PC-3 (cell line): ENCODE results near the gene ASB7. TPM values are rescaled to one million over a fixed set of nuclear protein-coding genes. Genes with fewer than 3 reads are reported as not detected.

Source experiments
- ATAC-seq: fragments of 200-7000 bp; cut with Tn5 transposase; 2 replicates; pipeline ENCODE4 v1.9.1; 2020; ENCODE audit warnings: mild to moderate bottlenecking, moderate library complexity
- BruUV-seq: library from RNA; stranded (reverse); fragments of 400-500 nt; replicated peaks from 2 replicates; lab custom pipeline; 2021; lab: Mats Ljungman, UMichigan
- CTCF ChIA-PET: fragments of 300-600 bp; sonication (Branson Sonifier 250); formaldehyde crosslinking; loops from one replicate; lab custom pipeline; 2022; ENCODE audit warnings: antibody characterized with exemption; lab: Charles Lee
- POLR2A ChIA-PET: fragments of 300-600 bp; sonication (Branson Sonifier 250); formaldehyde crosslinking; loops from one replicate; lab custom pipeline; 2022; ENCODE audit warnings: antibody characterized with exemption; ENCODE audit not compliant: unreplicated experiment; lab: Charles Lee
- DNase-seq: peaks from one replicate; pipeline ENCODE4 v3.0.0-alpha.2; 2015
- H2AFZ ChIP-seq: fragments of 300-600 bp; sonication (generic); 2 replicates; pipeline ENCODE4 v1.6.0; 2016; ENCODE audit warnings: antibody characterized with exemption, low read length
- H3F3A ChIP-seq: fragments of 300-600 bp; sonication (generic); one replicate; pipeline ENCODE4 v1.6.0; 2017; ENCODE audit warnings: antibody characterized with exemption, low read length, control low read depth, mild to moderate bottlenecking; ENCODE audit not compliant: unreplicated experiment
- H3K27ac ChIP-seq: fragments of 300-600 bp; sonication (generic); 2 replicates; pipeline ENCODE4 v1.5.1; 2016; ENCODE audit warnings: mild to moderate bottlenecking, low read length
- H3K27me3 ChIP-seq: fragments of 300-600 bp; sonication (generic); 2 replicates; pipeline ENCODE4 v1.6.1; 2016; ENCODE audit warnings: low read length, mixed read lengths
- H3K36me3 ChIP-seq: fragments of 300-600 bp; sonication (generic); 2 replicates; pipeline ENCODE4 v1.6.1; 2016; ENCODE audit warnings: low read depth, mixed run types, low read length, mixed read lengths
- H3K4me1 ChIP-seq: fragments of 300-600 bp; sonication (generic); 2 replicates; pipeline ENCODE4 v1.5.1; 2016; ENCODE audit warnings: low read length; ENCODE audit not compliant: insufficient read depth
- H3K4me2 ChIP-seq: fragments of 300-600 bp; sonication (generic); 2 replicates; pipeline ENCODE4 v1.6.0; 2016; ENCODE audit warnings: low read length
- H3K4me3 ChIP-seq: fragments of 300-600 bp; sonication (generic); 2 replicates; pipeline ENCODE4 v1.5.1; 2016; ENCODE audit warnings: mild to moderate bottlenecking, low read length, mixed read lengths
- H3K79me2 ChIP-seq: fragments of 300-600 bp; sonication (generic); 2 replicates; pipeline ENCODE4 v1.6.1; 2017; ENCODE audit warnings: low read length, mixed read lengths
- H3K9ac ChIP-seq: fragments of 300-600 bp; sonication (generic); 2 replicates; pipeline ENCODE4 v1.6.0; 2016; ENCODE audit warnings: mild to moderate bottlenecking, low read length
- H3K9me2 ChIP-seq: fragments of 300-600 bp; sonication (generic); replicated peaks from 2 replicates; pipeline ENCODE4 v1.6.1; 2016; ENCODE audit warnings: mixed run types, low read length, mixed read lengths
- H3K9me3 ChIP-seq: fragments of 300-600 bp; sonication (generic); 2 replicates; pipeline ENCODE4 v1.6.1; 2016; ENCODE audit warnings: low read length, mixed read lengths
- H4K20me1 ChIP-seq: fragments of 300-600 bp; sonication (generic); 2 replicates; pipeline ENCODE4 v1.6.1; 2016; ENCODE audit warnings: low read length, mixed read lengths
- EZH2 ChIP-seq: fragments of 300-600 bp; sonication (generic); IDR thresholded peaks from one replicate; pipeline ENCODE4 v1.6.1; 2017; ENCODE audit warnings: antibody characterized with exemption, mild to moderate bottlenecking, low read length; ENCODE audit not compliant: unreplicated experiment
- EZH2phosphoT487 ChIP-seq: fragments of 300-600 bp; sonication (generic); IDR thresholded peaks from 2 replicates; pipeline ENCODE4 v1.6.1; 2018; ENCODE audit warnings: mild to moderate bottlenecking, antibody characterized with exemption, low read length, borderline replicate concordance
- intact Hi-C: fragments of 100-400 bp; cut with micrococcal nuclease; formaldehyde crosslinking; loops from 2 replicates; pipeline ENCODE4 v1.9.0; 2023
- total RNA-seq: library from RNA; depleted of rRNA; stranded (reverse); fragments of >200 nt; gene quantifications from 2 replicates; pipeline ENCODE4 v1.2.3, GENCODE V29; 2014
- TF ChIP-seq, protein P1 (sequence below): fragments of 300-600 bp; sonication (generic); conservative IDR thresholded peaks from 2 replicates; pipeline ENCODE4 v1.5.1; 2017; ENCODE audit warnings: antibody characterized with exemption, low read depth, mild to moderate bottlenecking, low read length

ASB7 gene
- total RNA-seq, 1 experiment from 2014 or later = 7.8 TPM

DNA sequence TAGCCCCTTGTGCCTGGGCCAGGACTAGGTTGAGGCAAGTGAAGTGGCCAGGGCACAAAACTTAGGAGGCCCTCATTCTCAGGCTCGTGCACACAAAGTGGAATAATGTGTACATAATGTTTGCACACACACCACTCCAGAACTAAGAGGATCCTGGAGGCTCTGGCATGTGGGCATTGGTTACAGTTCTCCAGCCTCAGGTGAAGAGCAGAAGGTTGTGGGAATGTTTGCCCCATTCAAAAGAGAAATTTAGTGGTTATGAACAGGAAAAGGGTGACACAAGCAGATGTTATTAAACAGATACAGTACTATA is 31.3 kb downstream of the ASB7 start:
- POLR2A ChIA-PET = no interaction called here
- Histone ChIP-seq H3K27ac (peak overlapping the region; percentile 19), H3F3A (peaks cover 3% of the 10 kb centered on the region), H4K20me1 (no peaks in the 10 kb centered on the region), H3K79me2 (peaks cover 95% of the 10 kb centered on the region), H3K4me3 (no peak overlapping the region), H3K36me3 (peaks cover 12% of the 10 kb centered on the region; the same call in 1 of the 2 replicates), H3K9me2 (no peaks in the 10 kb centered on the region), H3K9me3 (no peaks in the 10 kb centered on the region), H3K27me3 (no peaks in the 10 kb centered on the region), H3K4me2 (no peak overlapping the region), H2AFZ (no peak overlapping the region), H3K9ac (no peak overlapping the region), H3K4me1 (peaks cover 34% of the 10 kb centered on the region)
- BruUV-seq = no TSS peak
- TF ChIP-seq EZH2 (no peak), EZH2phosphoT487 (no peak)
- TF ChIP-seq, protein P1, sequence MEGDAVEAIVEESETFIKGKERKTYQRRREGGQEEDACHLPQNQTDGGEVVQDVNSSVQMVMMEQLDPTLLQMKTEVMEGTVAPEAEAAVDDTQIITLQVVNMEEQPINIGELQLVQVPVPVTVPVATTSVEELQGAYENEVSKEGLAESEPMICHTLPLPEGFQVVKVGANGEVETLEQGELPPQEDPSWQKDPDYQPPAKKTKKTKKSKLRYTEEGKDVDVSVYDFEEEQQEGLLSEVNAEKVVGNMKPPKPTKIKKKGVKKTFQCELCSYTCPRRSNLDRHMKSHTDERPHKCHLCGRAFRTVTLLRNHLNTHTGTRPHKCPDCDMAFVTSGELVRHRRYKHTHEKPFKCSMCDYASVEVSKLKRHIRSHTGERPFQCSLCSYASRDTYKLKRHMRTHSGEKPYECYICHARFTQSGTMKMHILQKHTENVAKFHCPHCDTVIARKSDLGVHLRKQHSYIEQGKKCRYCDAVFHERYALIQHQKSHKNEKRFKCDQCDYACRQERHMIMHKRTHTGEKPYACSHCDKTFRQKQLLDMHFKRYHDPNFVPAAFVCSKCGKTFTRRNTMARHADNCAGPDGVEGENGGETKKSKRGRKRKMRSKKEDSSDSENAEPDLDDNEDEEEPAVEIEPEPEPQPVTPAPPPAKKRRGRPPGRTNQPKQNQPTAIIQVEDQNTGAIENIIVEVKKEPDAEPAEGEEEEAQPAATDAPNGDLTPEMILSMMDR = no peak
- intact Hi-C loops = no loop called here
- CTCF ChIA-PET = no interaction called here
- ATAC-seq (no peak), DNase-seq (no peak)

DNA sequence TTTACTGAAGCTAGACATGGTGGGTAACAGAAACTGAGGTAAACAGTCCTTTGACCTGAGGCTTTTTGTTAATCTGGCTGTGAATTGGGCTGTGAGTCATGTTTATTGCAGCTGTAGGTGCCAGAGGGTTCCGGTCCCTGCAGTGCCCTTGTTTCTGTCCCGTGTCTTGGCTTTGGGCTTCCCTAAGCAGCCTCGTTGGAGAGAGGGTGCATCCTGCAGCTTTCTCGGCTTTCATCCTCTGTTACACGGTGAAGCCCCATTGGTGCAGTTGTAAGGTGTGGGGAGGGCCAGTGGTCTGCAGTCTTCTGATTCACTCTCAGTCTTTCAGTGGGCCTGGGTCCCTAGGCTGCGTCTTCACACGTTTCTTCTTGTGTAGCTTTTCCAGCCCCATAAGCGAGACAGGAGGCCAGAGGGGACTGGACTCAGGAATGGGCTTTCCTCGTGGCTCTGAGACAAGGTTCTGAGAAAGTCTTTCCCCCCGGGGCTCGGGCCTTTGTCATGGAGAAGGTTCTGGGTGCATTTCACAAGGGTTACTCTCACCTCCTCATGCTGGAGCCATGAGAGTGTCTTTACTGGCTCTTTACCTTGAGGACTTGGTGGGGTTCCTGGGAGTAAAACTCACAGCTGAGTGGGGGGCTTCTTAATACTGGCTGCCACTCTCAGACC is 33.1 kb downstream of the ASB7 start:
- H3K4me2 ChIP-seq = no peak overlapping the region
- H3K79me2 ChIP-seq = peaks cover 98% of the 10 kb centered on the region
- intact Hi-C loops = no loop called here
- ChIA-PET POLR2A (no interaction called here), CTCF (no interaction called here)
- H3K9ac ChIP-seq = no peak overlapping the region
- H3K36me3 ChIP-seq = peaks cover 10% of the 10 kb centered on the region; the same call in 1 of the 2 replicates
- H3F3A ChIP-seq = peaks cover 3% of the 10 kb centered on the region
- no peaks in the 10 kb centered on the region for H3K27me3 ChIP-seq
- no peaks in the 10 kb centered on the region for H4K20me1 ChIP-seq
- no peak overlapping the region for H3K4me3 ChIP-seq
- H3K9me3 ChIP-seq = no peaks in the 10 kb centered on the region
- ATAC-seq (no peak), DNase-seq (no peak)
- H3K9me2 ChIP-seq = no peaks in the 10 kb centered on the region
- H3K27ac ChIP-seq = no peak overlapping the region
- H3K4me1 ChIP-seq = peaks cover 16% of the 10 kb centered on the region
- H2AFZ ChIP-seq = no peak overlapping the region
- no peak for TF ChIP-seq EZH2phosphoT487
- BruUV-seq = no TSS peak

DNA sequence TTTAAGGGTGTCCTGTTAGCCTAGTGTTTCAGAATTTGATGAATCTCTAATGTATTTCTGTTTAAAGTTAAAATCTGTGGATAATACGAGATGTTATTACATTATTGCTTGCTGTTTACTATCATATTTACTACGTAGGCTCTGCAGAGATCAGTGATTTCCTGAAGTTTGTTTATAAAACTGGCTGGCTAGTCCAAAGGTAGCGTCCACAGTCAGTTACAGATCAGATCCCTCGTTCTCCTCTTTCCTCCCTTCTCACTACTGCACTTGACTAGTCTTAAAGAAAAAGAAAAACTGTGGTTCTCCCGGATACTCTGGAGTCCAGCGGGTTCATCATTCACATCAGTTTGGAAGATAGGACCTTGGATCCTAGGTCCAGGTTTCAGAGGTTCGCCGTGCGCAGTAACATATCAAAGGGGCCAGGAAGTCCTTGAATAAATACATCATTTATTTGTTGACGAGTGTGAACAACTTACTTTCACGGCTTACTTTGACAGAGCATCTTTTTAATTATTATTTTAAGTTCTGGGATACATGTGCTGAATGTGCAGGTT is 35.9 kb downstream of the ASB7 start:
- Histone ChIP-seq H4K20me1 (no peaks in the 10 kb centered on the region), H3K9me3 (no peaks in the 10 kb centered on the region), H3K27ac (no peak overlapping the region), H3K4me3 (no peak overlapping the region), H3K4me2 (no peak overlapping the region), H3K36me3 (0 out of 2 replicates have a peak, but pooled peaks cover 2% of the 10 kb centered on the region), H3K4me1 (peaks cover 13% of the 10 kb centered on the region), H3K27me3 (no peaks in the 10 kb centered on the region), H3K9me2 (no peaks in the 10 kb centered on the region), H3F3A (peaks cover 3% of the 10 kb centered on the region), H3K9ac (no peak overlapping the region), H3K79me2 (peaks cover 95% of the 10 kb centered on the region), H2AFZ (no peak overlapping the region)
- POLR2A ChIA-PET = no interaction called here
- TF ChIP-seq, protein P1 = no peak
- TF ChIP-seq EZH2phosphoT487 (no peak), EZH2 (no peak)
- ATAC-seq = no peak
- no peak for DNase-seq
- CTCF ChIA-PET = no interaction called here
- intact Hi-C loops = no loop called here
- BruUV-seq = no TSS peak
